ENCODE data around the gene C1orf21. TPM values are rescaled to one million over a fixed set of nuclear protein-coding genes. Genes with fewer than 3 reads are reported as not detected.

The C1orf21 gene
- total RNA-seq, 1 donor from 2014 or later, result 15.6 TPM

DNA sequence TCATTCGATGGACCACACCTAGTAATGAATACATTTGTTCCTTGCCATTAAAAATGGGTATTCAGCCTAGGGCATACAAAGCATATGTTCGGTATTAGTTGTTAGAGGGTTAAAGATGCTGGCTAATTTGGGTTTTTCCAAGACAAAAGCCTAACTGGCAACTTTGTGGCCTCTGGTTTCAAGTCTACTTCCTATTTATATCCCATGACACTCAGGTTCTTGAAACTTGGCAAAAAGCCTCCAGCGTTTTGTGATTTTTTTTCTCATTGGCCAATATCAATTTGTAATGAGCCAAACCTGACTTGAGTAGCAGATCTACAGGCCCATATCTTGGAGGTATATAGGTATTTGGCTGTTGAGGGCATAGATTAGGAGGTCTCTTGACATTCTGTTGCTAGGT is 75.3 kb downstream of the C1orf21 start:
- peaks cover 10% of the 10 kb centered on the region for H3K4me1 Mint-ChIP-seq (ENCODE audit: low read depth)
- TF ChIP-seq, protein P1, sequence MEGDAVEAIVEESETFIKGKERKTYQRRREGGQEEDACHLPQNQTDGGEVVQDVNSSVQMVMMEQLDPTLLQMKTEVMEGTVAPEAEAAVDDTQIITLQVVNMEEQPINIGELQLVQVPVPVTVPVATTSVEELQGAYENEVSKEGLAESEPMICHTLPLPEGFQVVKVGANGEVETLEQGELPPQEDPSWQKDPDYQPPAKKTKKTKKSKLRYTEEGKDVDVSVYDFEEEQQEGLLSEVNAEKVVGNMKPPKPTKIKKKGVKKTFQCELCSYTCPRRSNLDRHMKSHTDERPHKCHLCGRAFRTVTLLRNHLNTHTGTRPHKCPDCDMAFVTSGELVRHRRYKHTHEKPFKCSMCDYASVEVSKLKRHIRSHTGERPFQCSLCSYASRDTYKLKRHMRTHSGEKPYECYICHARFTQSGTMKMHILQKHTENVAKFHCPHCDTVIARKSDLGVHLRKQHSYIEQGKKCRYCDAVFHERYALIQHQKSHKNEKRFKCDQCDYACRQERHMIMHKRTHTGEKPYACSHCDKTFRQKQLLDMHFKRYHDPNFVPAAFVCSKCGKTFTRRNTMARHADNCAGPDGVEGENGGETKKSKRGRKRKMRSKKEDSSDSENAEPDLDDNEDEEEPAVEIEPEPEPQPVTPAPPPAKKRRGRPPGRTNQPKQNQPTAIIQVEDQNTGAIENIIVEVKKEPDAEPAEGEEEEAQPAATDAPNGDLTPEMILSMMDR (IDR thresholded peaks at IDR 0.05), result no peak
- H3K36me3 Mint-ChIP-seq (ENCODE audit: low read depth), result peaks cover 2% of the 10 kb centered on the region
- H3K9me3 Mint-ChIP-seq (ENCODE audit: low read depth), result peaks cover 3% of the 10 kb centered on the region
- H3K27ac Mint-ChIP-seq (ENCODE audit: unreplicated experiment), result no peak overlapping the region
- no peaks in the 10 kb centered on the region for H3K27me3 Mint-ChIP-seq (ENCODE audit: low read depth)
- DNase-seq (ENCODE audit: low spot score), result no peak
- H3K4me3 Mint-ChIP-seq (ENCODE audit: unreplicated experiment), result no peak overlapping the region

DNA sequence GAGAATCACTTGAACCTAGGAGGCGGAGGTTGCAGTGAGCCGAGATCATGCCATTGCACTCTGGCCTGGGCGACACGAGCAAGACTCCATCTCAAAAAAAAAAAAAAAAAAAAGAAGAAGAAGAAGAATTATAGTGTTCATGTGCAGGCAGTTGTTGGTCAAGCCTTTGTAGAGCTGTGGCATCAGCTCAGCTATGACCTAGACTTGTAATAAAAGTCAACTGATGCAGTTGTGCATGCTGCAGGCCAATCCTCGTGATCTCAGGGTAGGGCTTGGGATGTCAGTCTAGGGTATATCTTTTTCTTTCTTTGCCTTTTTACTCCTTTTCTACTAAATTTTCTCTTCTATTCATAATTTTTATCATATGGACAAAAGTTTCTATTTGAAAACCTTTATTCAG is 76.2 kb downstream of the C1orf21 start:
- peaks cover 3% of the 10 kb centered on the region for H3K9me3 Mint-ChIP-seq (ENCODE audit: low read depth)
- peaks cover 4% of the 10 kb centered on the region for H3K4me1 Mint-ChIP-seq (ENCODE audit: low read depth)
- H3K27ac Mint-ChIP-seq (ENCODE audit: unreplicated experiment), result no peak overlapping the region
- peaks cover 2% of the 10 kb centered on the region for H3K36me3 Mint-ChIP-seq (ENCODE audit: low read depth)
- TF ChIP-seq, protein P1 (IDR thresholded peaks at IDR 0.05), result no peak
- DNase-seq (ENCODE audit: low spot score), result no peak
- H3K27me3 Mint-ChIP-seq (ENCODE audit: low read depth), result no peaks in the 10 kb centered on the region
- H3K4me3 Mint-ChIP-seq (ENCODE audit: unreplicated experiment), result no peak overlapping the region

DNA sequence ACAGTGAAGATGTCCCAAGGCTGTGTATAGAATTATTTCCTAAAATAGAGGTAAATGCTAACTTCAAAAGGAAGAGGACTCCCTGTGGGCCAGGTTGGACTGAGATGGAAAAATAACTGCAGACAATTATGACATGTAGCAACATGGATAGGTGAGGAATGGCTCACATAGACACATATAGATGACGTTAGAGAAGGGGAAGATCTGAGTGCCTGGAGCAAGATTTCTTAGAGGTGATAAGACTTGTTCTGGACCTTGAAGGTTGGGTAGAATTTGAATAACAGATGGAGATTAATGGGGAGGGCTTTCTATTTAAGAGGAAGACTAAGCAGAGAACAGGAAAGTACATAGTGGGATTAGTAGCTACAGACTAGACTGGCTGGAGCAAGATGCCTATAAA is 76.9 kb downstream of the C1orf21 start:
- TF ChIP-seq, protein P1 (IDR thresholded peaks at IDR 0.05), result no peak
- Mint-ChIP-seq H3K36me3 (ENCODE audit: low read depth) (peaks cover 2% of the 10 kb centered on the region), H3K27me3 (ENCODE audit: low read depth) (no peaks in the 10 kb centered on the region), H3K9me3 (ENCODE audit: low read depth) (peaks cover 3% of the 10 kb centered on the region), H3K4me1 (ENCODE audit: low read depth) (no peaks in the 10 kb centered on the region), H3K4me3 (ENCODE audit: unreplicated experiment) (no peak overlapping the region), H3K27ac (ENCODE audit: unreplicated experiment) (no peak overlapping the region)
- DNase-seq (ENCODE audit: low spot score), result no peak

DNA sequence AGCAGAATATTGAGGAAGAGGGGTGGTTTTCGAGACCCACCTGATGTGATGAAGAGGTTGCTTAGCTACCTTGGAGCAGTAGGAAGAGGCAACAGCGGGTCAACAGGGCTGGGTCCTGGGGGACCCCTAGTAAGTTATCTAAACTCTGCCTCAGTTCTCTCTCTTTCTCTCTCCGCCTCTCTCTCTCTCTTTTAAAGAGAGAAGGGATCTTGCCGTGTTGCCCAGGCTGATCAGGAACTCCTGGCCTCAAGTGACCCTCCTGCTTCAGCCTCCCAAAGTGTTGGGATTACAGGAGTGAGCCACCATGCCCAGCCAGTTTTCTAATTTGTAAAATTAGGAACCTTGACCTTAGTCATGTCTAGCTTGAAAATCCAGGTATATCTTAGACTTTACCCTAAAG is 77.9 kb downstream of the C1orf21 start:
- TF ChIP-seq, protein P1 (IDR thresholded peaks at IDR 0.05), result no peak
- Mint-ChIP-seq H3K9me3 (ENCODE audit: low read depth) (peaks cover 3% of the 10 kb centered on the region), H3K4me1 (ENCODE audit: low read depth) (no peaks in the 10 kb centered on the region), H3K36me3 (ENCODE audit: low read depth) (peaks cover 2% of the 10 kb centered on the region), H3K27me3 (ENCODE audit: low read depth) (no peaks in the 10 kb centered on the region), H3K27ac (ENCODE audit: unreplicated experiment) (no peak overlapping the region), H3K4me3 (ENCODE audit: unreplicated experiment) (no peak overlapping the region)
- no peak for DNase-seq (ENCODE audit: low spot score)

DNA sequence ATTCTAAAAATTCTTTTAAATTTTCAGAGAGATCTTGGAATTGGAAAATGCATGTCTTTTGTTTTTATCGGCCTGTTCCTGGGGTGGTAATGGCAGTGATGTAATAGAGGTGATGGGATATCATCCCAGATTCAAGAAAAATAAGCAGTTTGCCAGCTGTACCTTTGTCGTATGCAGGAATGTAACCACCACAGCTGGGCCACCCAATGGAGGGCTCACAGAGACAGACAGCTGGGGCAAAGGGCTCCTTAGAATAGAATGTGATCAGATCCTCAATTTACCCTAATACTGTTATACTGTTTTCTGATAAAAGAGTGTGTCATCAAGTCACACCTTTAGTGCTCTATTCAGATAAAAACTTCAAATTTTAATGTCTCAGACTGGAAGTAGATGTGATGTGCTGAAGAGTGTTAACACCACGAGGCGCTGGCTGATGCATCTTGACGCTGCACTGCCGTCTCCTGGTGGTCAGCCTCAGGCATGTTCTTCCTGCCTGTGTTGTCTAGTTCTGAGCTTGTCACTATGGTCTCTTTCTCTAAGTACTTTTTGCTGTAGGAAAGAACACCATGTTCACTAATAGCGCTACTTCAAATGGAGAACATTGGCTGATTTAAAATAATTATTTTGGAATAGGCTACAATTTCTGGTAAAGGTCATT is 78.8 kb downstream of the C1orf21 start:
- no peak overlapping the region for H3K4me3 Mint-ChIP-seq (ENCODE audit: unreplicated experiment)
- H3K9me3 Mint-ChIP-seq (ENCODE audit: low read depth), result peaks cover 3% of the 10 kb centered on the region
- TF ChIP-seq, protein P1 (IDR thresholded peaks at IDR 0.05), result peak; percentile 21
- peaks cover 2% of the 10 kb centered on the region for H3K36me3 Mint-ChIP-seq (ENCODE audit: low read depth)
- no peaks in the 10 kb centered on the region for H3K27me3 Mint-ChIP-seq (ENCODE audit: low read depth)
- H3K27ac Mint-ChIP-seq (ENCODE audit: unreplicated experiment), result no peak overlapping the region
- no peak for DNase-seq (ENCODE audit: low spot score)
- no peaks in the 10 kb centered on the region for H3K4me1 Mint-ChIP-seq (ENCODE audit: low read depth)
